ENCODE results near the gene GPR146.

GPR146 gene

GRCh38 chr7:1012004-1012715 is 32.2 kb upstream of the GPR146 start:
- DNase-seq = no peak

- DNase-seq = no peak
These were observed 31.6 kb upstream of the GPR146 start for GRCh38 chr7:1012716-1013095.

GRCh38 chr7:1013581-1013980 is 30.8 kb upstream of the GPR146 start:
- no peak for DNase-seq

- DNase-seq = no peak
These were observed 29.7 kb upstream of the GPR146 start for GRCh38 chr7:1014681-1015080.

GRCh38 chr7:1015196-1016121 is 28.9 kb upstream of the GPR146 start:
- DNase-seq = no peak

- DNase-seq = no peak
These were observed 27.5 kb upstream of the GPR146 start for GRCh38 chr7:1016577-1017531.

- DNase-seq = no peak
These were observed 26.6 kb upstream of the GPR146 start for GRCh38 chr7:1017586-1018333.

GRCh38 chr7:1018334-1018695 is 26.0 kb upstream of the GPR146 start:
- DNase-seq = no peak

- no peak for DNase-seq
These were observed 25.0 kb upstream of the GPR146 start for GRCh38 chr7:1019255-1019785.

- DNase-seq = no peak
These were observed 24.3 kb upstream of the GPR146 start for GRCh38 chr7:1019789-1020610.

- DNase-seq = no peak
These were observed 23.5 kb upstream of the GPR146 start for GRCh38 chr7:1020849-1021251.

- no peak for DNase-seq
These were observed 23.0 kb upstream of the GPR146 start for GRCh38 chr7:1021366-1021765.

GRCh38 chr7:1021931-1022330 is 22.4 kb upstream of the GPR146 start:
- DNase-seq = no peak

GRCh38 chr7:1022356-1022755 is 22.0 kb upstream of the GPR146 start:
- DNase-seq = no peak

GRCh38 chr7:1022801-1023465 is 21.4 kb upstream of the GPR146 start:
- DNase-seq = no peak

- no peak for DNase-seq
These were observed 20.0 kb upstream of the GPR146 start for GRCh38 chr7:1024331-1024841.

- DNase-seq = no peak
These were observed 19.2 kb upstream of the GPR146 start for GRCh38 chr7:1024876-1025742.

- no peak for DNase-seq
These were observed 18.4 kb upstream of the GPR146 start for GRCh38 chr7:1025743-1026581.
